Left lung (tissue), 14 donors: ENCODE data around the gene DCDC2. TPM values are rescaled to one million over a fixed set of nuclear protein-coding genes. Genes with fewer than 3 reads are reported as not detected.
A peak's percentile ranks its signal among the peaks of the same experiment; 100 is the strongest.

Experiments
- ATAC-seq: fragments of 200-7000 bp; cut with Tn5 transposase; one replicate; pipeline ENCODE4 v1.9.1; 2020; ENCODE audit warnings: moderate library complexity
- DNase-seq, 4 donors: peaks; one replicate each; pipeline ENCODE4 v3.0.0-alpha.2; 2013 to 2020
- H3K27ac ChIP-seq, 2 donors: fragments of 200-600 bp; sonication (generic) in 1 of 2; one replicate each; pipeline versions ENCODE4 v1.5.0 to v1.8.0; 2020 to 2021
- H3K27me3 ChIP-seq, 2 donors: fragments of 200-600 bp; sonication (generic) in 1 of 2; one replicate each; pipeline versions ENCODE4 v1.5.0 to v1.8.0; 2020 to 2021
- H3K36me3 ChIP-seq, 2 donors: fragments of 200-600 bp; sonication (generic) in 1 of 2; one replicate each; pipeline versions ENCODE4 v1.5.0 to v1.8.0; 2020 to 2021
- H3K4me1 ChIP-seq, 2 donors: fragments of 200-600 bp; one replicate each; pipeline ENCODE4 v1.8.0; 2021
- H3K4me3 ChIP-seq, 2 donors: fragments of 200-600 bp; sonication (generic) in 1 of 2; one replicate each; pipeline versions ENCODE4 v1.5.0 to v1.8.0; 2020 to 2021; ENCODE audit warnings: mild to moderate bottlenecking in 1 of 2
- H3K9me3 ChIP-seq, 2 donors: fragments of 200-600 bp; sonication (generic) in 1 of 2; one replicate each; pipeline versions ENCODE4 v1.5.0 to v1.8.0; 2020 to 2021
- CTCF ChIP-seq, 2 donors: fragments of 200-600 bp; sonication (generic) in 1 of 2; IDR thresholded peaks; one replicate each; pipeline versions ENCODE4 v1.5.0 to v1.8.0; 2021; ENCODE audit warnings: antibody characterized with exemption in 2 of 2
- intact Hi-C, 2 donors: fragments of 100-400 bp; cut with DNase I; formaldehyde crosslinking; loops; one replicate each; pipeline versions ENCODE4 v1.11.2 to v1.14.2; 2022
- long read RNA-seq, 12 donors: library from polyadenylated mRNA in 2 of 12; unstranded in 2 of 12; transcript quantifications; one replicate each; pipeline ENCODE4 v2.0.0 and lab custom pipeline, GENCODE V29; 2019 to 2026
- polyA plus RNA-seq, 6 donors: library from polyadenylated mRNA; unstranded; fragments of 120-200 nt; gene quantifications; one replicate each; pipeline ENCODE4 v1.2.1, GENCODE V29; 2013; ENCODE audit not compliant: insufficient read length in 6 of 6
- total RNA-seq, 2 donors: library from RNA; stranded (reverse); fragmentation: NEBNext Ultra II Directional; extraction: Animal tissue kit (Norgen Biotek cat#: 25700); gene quantifications; one replicate each; pipeline ENCODE4 v1.2.1, GENCODE V29; 2021
- donor health status: DM: no; HTN: yes; CAD: no.
- donor health status: DM: no; HTN: no; CAD: no.

Gene DCDC2
- total RNA-seq (1 to 10 TPM; 8.4 to 9.6 TPM), polyA plus RNA-seq (10 to 100 TPM in 4 of 6 donors, 1 to 10 TPM in 2; 7.8 to 13.7 (median 12.1) TPM)
- long read RNA-seq, donor 1, full-length matches to known transcripts, result 9 of 9 reads
- long read RNA-seq, donor 1, partial matches to known transcripts, result 0 of 9 reads
- long read RNA-seq, donor 1, other reads (novel, unspliced or antisense), result 0 of 9 reads
- long read RNA-seq, donor 2, full-length matches to known transcripts, result 5 of 5 reads
- long read RNA-seq, donor 2, partial matches to known transcripts, result 0 of 5 reads
- long read RNA-seq, donor 2, other reads (novel, unspliced or antisense), result 0 of 5 reads
- long read RNA-seq, donor 3, full-length matches to known transcripts, result 1 of 1 reads
- long read RNA-seq, donor 3, partial matches to known transcripts, result 0 of 1 reads
- long read RNA-seq, donor 3, other reads (novel, unspliced or antisense), result 0 of 1 reads
- long read RNA-seq, donor 4, full-length matches to known transcripts, result 3 of 6 reads
- long read RNA-seq, donor 4, partial matches to known transcripts, result 3 of 6 reads
- long read RNA-seq, donor 4, other reads (novel, unspliced or antisense), result 0 of 6 reads
- long read RNA-seq, donor 5, full-length matches to known transcripts, result 5 of 5 reads
- long read RNA-seq, donor 5, partial matches to known transcripts, result 0 of 5 reads
- long read RNA-seq, donor 5, other reads (novel, unspliced or antisense), result 0 of 5 reads
- long read RNA-seq, donor 6, full-length matches to known transcripts, result 1 of 1 reads
- long read RNA-seq, donor 6, partial matches to known transcripts, result 0 of 1 reads
- long read RNA-seq, donor 6, other reads (novel, unspliced or antisense), result 0 of 1 reads
- long read RNA-seq, donor 7, result 0 reads
- long read RNA-seq, donor 8, full-length matches to known transcripts, result 1 of 1 reads
- long read RNA-seq, donor 8, partial matches to known transcripts, result 0 of 1 reads
- long read RNA-seq, donor 8, other reads (novel, unspliced or antisense), result 0 of 1 reads
- long read RNA-seq, donor 9, result 0 reads
- long read RNA-seq, donor 10, partial matches to known transcripts, result 3 of 3 reads
- long read RNA-seq, donor 10, other reads (novel, unspliced or antisense), result 0 of 3 reads
- long read RNA-seq, donor 11, result 0 reads
- long read RNA-seq, donor 12, full-length matches to known transcripts, result 2 of 2 reads
- long read RNA-seq, donor 12, partial matches to known transcripts, result 0 of 2 reads
- long read RNA-seq, donor 12, other reads (novel, unspliced or antisense), result 0 of 2 reads

- intact Hi-C loops, result no loop called here
- Histone ChIP-seq H3K4me1 (peaks cover 0 to 19% of the 10 kb centered on the region in 2 donors), H3K4me3 (peak within 1 kb of the TSS; percentile 23 to 39), H3K36me3 (no peaks in the 10 kb centered on the region), H3K9me3 (no peaks in the 10 kb centered on the region), H3K27me3 (peaks cover 5 to 45% of the 10 kb centered on the region in 2 donors), H3K27ac (peak within 1 kb of the TSS in 1 of 2 donors; percentile 33)
- peak; percentile 88 for ATAC-seq
- TF ChIP-seq CTCF (IDR thresholded peaks at IDR 0.05), result no peak
- DNase-seq, result peak; percentile 33 to 93 (median 84)
Observed at GRCh38 chr6:24357336-24358218, at the start of gene DCDC2. TSS of gene DCDC2 (minus strand) at chr6:24358059. CDS start at chr6:24357750, 309 bp downstream.

- Histone ChIP-seq H3K27ac (no peak overlapping the region), H3K27me3 (peaks cover 0 to 7% of the 10 kb centered on the region in 2 donors), H3K9me3 (no peaks in the 10 kb centered on the region), H3K4me3 (no peak overlapping the region), H3K36me3 (peaks cover 0 to 25% of the 10 kb centered on the region in 2 donors), H3K4me1 (peaks cover 0 to 20% of the 10 kb centered on the region in 2 donors)
- DNase-seq (no peak), ATAC-seq (no peak)
- TF ChIP-seq CTCF (IDR thresholded peaks at IDR 0.05), result no peak
- intact Hi-C loops, result no loop called here
Observed at GRCh38 chr6:24405262-24405661, 47.4 kb upstream of the DCDC2 start.

GRCh38 chr6:24403501-24403824 is 45.6 kb upstream of the DCDC2 start:
- no peak for TF ChIP-seq CTCF (IDR thresholded peaks at IDR 0.05)
- intact Hi-C loops, result no loop called here
- ATAC-seq, result no peak
- H3K27ac ChIP-seq, result peak overlapping the region in 1 of 2 donors; percentile 77
- peaks cover 0 to 18% of the 10 kb centered on the region in 2 donors for H3K27me3 ChIP-seq
- H3K9me3 ChIP-seq, result no peaks in the 10 kb centered on the region
- H3K4me3 ChIP-seq, result peak overlapping the region; percentile 94 to 95
- peaks cover 0 to 20% of the 10 kb centered on the region in 2 donors for H3K4me1 ChIP-seq
- no peak for DNase-seq
- peaks cover 0 to 13% of the 10 kb centered on the region in 2 donors for H3K36me3 ChIP-seq

- intact Hi-C loops, result no loop called here
- peak within 1 kb of the TSS; percentile 94 to 95 for H3K4me3 ChIP-seq
- no peaks in the 10 kb centered on the region for H3K9me3 ChIP-seq
- DNase-seq (peak; percentile 63 to 96 (median 91)), ATAC-seq (peak; percentile 98)
- no peak for TF ChIP-seq CTCF (IDR thresholded peaks at IDR 0.05)
- H3K4me1 ChIP-seq, result peaks cover 0 to 20% of the 10 kb centered on the region in 2 donors
- H3K27ac ChIP-seq, result peak within 1 kb of the TSS; percentile 37 to 77
- H3K27me3 ChIP-seq, result peaks cover 0 to 20% of the 10 kb centered on the region in 2 donors
- peaks cover 0 to 13% of the 10 kb centered on the region in 2 donors for H3K36me3 ChIP-seq
Observed at GRCh38 chr6:24402697-24403500, 45.0 kb upstream of the DCDC2 start, which contains the start of gene MRS2. TSS of gene MRS2 (plus strand) at chr6:24402936. CDS start at chr6:24403047, 111 bp downstream.
